Measurements from ENCODE around the gene CFAP46.
A peak's percentile ranks its signal among the peaks of the same experiment; 100 is the strongest.

Gene CFAP46

DNA sequence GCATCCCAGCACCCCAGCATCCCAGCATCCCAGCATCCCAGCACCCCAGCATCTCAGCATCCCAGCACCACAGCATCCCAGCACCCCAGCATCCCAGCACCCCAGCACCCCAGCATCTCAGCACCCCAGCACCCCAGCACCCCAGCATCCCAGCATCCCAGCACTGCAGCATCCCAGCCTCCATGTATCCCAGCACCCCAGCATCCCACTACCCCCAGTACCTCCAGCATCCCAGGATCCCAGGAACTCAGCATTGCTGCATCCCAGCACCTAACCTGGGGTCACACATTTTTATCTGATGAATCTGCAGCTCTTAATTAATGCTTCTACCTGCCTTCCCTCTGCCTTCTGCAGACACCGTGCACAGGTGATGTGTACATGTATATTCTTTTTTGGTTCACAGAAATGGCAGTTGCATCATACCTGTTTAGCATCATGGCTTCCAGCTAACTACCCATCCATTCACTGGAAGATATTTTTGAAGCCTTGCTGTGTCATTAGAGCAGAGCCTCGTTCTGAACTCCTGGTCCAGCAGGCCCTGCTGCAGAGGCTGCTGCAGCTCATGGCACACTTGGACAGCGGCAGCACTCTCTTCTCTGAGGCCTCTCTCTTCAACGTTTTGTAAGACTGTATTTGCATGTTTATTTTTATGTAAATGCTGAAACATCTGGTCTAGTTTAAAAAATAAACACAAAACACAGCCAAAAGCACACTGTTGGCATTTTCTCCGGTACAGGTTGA lies 4.6 kb upstream of the CFAP46 start:
- H3K4me3 ChIP-seq (ENCODE audit: low read length), result no peak overlapping the region
- no peak for TF ChIP-seq ZNF274 (IDR thresholded peaks at IDR 0.05; ENCODE audit: low read depth, low read length)

DNA sequence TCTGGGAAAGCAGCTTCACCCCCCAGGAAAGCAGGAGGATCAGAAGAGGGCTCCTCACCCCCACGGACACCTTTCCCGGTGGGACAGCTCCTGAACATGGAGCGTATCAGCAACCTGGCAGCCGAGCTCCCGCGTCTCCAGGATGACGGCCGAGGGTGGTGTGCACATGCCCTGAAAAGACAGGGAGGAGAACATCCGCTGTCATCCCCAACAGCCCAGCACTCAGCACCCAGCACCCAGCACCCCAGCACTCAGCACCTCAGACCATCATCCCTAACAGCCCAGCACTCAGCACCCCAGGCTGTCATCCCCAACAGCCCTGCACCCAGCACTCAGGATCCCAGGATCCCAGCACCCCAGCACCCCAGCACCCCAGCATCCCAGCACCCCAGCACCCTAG lies 3.9 kb upstream of the CFAP46 start:
- H3K4me3 ChIP-seq (ENCODE audit: low read length), result no peak overlapping the region
- TF ChIP-seq ZNF274 (IDR thresholded peaks at IDR 0.05; ENCODE audit: low read depth, low read length), result no peak

DNA sequence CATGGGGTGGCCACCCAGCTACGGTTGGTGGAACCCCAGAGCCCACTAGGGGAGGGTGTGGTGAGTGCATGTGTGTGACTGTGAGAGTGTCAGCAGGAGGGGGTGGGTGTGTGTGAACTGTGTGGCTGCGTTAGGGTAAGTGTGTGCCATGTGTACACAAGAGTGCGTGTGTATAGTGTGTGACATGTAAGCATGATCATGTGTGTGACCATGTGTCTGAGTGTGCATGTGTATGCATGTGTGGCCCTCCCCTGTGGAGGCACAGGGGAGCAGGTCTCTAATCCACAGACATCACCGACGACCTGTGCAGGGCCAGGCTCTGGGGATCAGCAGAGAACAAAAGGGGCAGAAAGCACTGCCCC lies 3.5 kb upstream of the CFAP46 start:
- no peak overlapping the region for H3K4me3 ChIP-seq (ENCODE audit: low read length)
- TF ChIP-seq ZNF274 (IDR thresholded peaks at IDR 0.05; ENCODE audit: low read depth, low read length), result no peak

DNA sequence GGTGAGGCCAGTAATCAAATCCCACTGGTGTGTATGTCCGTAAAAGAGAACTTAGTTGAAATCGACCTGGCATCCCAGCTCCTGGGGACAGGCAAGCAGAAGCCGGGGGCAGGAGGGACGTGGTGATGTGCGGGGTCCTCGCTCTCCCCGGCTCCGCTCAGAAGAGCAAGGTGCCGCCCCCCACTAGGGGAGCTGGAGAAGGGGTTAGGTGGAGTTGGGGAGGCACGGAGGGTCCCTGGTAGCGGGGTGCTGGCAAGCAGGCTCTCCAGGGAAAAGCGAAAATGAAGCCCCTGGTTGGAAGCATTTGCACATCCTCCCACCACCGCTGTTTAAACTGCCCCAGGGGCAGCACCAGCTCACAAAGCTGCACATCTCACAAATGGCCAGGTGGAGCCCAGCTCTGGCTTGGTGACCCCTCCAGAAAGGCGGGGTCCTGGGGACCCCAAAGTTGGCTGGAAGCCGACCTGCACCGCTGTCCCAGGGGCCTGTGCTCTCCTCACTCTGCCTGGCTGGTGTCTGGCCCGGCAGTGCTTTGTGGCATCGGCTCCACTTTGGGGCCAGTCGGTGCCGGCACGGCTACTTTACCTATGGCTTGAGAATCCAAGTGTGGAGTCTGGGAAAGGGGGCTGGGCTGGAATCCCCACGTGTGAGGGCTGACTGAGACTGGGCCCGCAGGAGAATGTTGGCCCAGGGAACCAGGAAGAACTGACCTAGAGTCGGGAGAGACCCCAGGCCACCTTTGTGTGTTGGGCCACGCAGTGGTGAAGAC lies 2.9 kb upstream of the CFAP46 start:
- no peak for TF ChIP-seq ZNF274 (IDR thresholded peaks at IDR 0.05; ENCODE audit: low read depth, low read length)
- no peak overlapping the region for H3K4me3 ChIP-seq (ENCODE audit: low read length)

DNA sequence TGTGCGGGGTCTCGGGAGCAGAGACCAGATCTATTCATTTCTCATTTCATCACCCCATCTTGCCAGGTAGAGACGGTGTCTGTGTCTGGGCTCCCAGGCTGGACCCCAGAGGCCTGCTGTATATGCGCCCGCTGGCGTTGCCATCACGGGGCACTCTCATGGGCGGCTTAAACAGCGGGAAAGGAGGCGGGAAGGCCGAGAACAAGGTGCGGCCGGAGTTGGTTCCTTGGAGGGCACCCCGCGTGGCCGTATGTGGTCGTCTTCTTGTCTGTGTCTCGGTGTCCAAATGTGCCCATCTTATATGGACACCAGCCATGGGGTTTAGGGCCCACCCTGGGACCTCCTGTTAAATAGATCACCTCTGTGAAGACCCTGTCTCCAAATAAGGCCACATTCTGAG lies 2.1 kb upstream of the CFAP46 start:
- no peak overlapping the region for H3K4me3 ChIP-seq (ENCODE audit: low read length)
- no peak for TF ChIP-seq ZNF274 (IDR thresholded peaks at IDR 0.05; ENCODE audit: low read depth, low read length)

DNA sequence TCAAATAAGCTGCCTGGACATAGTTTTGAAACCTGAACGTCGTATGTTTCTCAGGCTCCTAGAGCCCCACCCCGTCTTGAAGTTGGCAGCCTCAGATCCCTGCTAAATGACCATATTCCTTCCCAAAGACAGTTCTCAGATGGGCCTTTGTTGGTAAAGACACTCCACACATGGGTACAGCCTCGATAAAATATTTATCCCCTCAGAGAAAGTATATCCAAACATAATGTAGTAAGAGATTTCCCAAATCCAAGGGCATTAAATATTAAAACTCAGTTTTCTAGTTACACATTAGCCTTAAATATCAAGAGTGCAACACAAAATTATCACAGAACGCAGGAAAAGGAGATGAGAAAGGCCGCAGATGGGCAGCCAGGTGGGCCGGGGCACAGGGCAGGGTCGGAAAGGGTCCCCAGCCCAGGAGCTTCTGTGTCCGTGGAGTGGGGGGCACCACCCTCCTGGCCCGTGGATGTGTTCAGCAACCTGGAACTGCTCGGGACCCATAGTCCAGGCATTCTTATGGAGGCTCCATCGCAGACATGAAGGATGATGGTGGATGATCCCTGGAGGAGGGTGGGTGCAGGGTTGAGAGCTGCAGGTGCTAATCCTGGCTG lies 1.5 kb upstream of the CFAP46 start:
- TF ChIP-seq ZNF274 (IDR thresholded peaks at IDR 0.05; ENCODE audit: low read depth, low read length), result no peak
- H3K4me3 ChIP-seq (ENCODE audit: low read length), result no peak overlapping the region

DNA sequence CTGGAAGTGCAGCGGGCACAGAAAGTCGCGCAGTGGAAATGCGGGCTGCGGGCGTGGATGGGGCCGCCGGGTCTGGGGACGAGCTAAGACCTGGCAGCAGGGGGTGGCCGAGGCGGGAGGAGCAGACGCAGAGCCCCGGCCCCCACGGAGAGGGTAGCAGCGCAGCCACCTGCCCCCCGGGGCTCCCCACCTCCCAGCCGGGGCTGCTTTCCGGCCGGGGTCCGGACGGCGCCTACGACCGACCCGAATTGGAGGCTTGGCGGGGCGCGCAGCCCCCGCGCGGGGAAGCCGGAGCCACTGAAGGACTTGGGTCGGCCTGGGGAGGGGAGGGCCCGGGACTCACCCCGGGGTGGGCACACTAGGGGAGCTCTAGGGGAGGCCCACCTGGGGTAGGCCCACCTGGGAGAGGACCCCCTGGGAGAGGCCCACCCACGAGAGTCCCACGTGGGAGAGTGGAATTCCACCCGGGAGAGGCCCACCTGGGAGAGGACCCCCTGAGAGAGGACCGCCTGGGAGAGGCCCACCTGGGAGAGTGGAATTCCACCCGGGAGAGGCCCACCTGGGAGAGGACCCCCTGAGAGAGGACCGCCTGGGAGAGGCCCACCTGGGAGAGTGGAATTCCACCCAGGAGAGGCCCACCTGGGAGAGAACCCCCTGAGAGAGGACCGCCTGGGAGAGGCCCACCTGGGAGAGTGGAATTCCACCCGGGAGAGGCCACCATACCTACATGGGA lies 854 bp upstream of the CFAP46 start:
- no peak for TF ChIP-seq ZNF274 (IDR thresholded peaks at IDR 0.05; ENCODE audit: low read depth, low read length)
- peak overlapping the region; percentile 52; the same call in 1 of the 2 replicates for H3K4me3 ChIP-seq (ENCODE audit: low read length)

DNA sequence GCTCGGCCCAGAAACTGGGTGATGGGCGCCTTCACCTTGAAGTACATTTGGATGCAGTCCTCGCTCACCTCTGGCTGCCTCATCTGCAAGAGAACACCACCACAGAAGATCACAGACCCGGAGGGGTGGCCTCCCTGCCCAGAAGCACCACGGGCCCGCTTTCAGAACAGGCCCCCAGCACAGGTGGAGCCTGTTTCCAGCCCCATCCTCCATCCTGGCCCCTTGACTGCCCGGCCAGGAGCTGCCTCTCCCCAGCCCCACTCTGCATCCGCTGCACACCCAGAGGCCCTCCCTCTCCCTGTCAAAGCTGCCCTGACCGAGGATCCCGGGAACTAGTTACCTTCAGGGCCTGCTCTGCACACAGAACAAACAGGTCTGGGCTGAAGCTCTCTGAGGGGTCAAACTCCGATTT lies 724 bp downstream of the CFAP46 start:
- TF ChIP-seq ZNF274 (IDR thresholded peaks at IDR 0.05; ENCODE audit: low read depth, low read length), result no peak
- H3K4me3 ChIP-seq (ENCODE audit: low read length), result peak overlapping the region; percentile 52; the same call in 1 of the 2 replicates

DNA sequence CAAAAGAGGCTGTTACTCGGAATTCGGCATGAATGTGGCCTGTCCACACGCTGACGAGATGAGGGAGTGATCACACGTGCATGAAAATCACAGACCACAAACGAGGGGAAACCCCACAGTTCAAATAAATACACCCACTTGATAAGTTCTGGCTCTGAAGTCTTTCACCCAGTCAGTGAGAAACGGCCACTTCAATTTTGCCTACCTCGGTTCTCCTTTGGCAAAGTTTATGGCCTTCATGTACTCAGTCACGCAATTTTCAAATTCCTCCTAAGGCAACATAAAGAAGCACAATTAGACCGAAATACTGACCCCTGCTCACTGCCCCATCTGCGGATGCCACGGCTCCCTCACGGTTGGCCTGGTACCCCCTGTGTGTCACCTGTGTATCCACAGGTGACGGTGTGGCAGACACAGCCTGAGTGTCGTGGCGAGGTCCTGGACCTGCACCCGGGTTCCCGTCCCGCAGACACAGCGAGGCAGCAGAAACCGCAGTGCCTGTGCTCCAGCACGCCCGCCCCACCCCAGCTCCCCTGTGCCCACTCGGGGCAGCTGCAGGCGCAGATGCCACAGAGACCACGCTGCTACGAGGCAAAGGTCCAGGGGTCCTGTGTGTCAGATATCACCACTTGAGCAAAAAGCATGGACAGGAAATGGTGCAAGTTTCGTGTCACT lies 1.4 kb downstream of the CFAP46 start:
- no peak overlapping the region for H3K4me3 ChIP-seq (ENCODE audit: low read length)

DNA sequence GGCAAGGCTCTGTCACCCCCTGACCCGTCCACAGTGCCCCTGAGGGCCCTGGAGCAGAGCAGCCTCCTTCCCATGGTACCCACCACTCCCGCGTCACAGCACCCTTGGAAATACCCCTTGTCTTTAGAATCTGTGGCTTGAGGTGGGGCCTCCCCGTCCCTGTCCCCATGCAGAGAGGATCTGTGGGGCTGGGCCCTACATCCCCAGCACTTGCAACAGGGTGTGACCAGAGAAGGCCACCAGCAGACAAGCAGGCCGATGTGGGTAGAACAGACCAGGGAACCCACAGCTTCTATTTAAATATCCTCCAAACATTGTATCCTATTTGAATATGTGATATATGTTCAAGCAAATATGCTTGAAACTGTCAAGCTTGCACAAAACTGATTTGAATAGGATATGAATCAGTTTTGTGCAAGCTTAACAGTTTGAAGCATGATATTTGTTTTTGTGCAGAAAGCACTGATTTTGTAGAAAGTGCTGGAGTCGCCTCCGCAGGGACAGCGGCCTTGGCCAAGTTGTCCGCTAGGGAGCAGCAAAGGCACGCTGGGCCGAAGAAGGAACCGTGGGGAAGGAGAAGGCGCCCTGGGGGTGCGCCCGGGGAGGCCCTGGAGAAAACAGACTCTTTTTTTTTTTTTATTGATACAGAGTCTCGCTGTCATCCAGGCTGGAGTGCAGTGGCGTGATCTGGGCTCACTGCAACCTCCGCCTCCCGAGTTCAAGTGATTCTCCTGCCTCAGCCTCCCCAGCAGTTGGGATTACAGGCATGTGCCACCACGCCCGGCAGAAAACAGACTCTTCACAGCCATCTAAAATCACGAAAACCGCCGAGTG lies 2.2 kb downstream of the CFAP46 start:
- TF ChIP-seq ZNF274 (IDR thresholded peaks at IDR 0.05; ENCODE audit: low read depth, low read length), result no peak
- no peak overlapping the region for H3K4me3 ChIP-seq (ENCODE audit: low read length)

More for the DNA sequence above, 1.4 kb downstream of the CFAP46 start:
- no peak for TF ChIP-seq ZNF274 (IDR thresholded peaks at IDR 0.05; ENCODE audit: low read depth, low read length)

DNA sequence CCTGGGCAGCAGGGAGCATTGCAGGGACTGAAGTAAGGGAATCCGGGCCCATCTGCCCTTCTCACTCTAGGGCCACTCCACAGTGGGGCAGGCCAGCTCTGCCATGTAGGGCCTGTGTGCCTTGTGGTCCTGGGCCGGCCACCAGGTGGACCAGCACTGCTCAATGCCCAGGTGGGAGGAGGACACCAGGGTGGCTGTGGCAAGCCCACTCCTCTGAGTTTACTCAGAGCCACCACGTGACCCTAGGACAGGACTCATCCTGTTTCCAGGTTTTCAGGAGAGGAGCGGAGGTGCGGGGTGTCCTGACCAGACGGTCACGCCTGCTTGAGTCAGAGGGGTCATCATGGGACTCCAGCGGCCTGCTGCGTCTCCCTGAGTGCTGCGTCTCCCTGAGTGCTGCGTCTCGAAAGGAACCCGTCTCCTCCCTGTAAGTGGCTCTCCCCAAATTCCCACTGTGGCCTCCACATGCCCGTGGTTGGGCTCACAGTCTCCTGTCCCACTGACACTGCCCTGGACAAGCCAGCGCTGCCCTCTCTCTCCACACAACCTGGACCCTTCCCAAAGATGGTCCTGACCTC lies 2.9 kb downstream of the CFAP46 start:
- no peak overlapping the region for H3K4me3 ChIP-seq (ENCODE audit: low read length)
- TF ChIP-seq ZNF274 (IDR thresholded peaks at IDR 0.05; ENCODE audit: low read depth, low read length), result no peak

DNA sequence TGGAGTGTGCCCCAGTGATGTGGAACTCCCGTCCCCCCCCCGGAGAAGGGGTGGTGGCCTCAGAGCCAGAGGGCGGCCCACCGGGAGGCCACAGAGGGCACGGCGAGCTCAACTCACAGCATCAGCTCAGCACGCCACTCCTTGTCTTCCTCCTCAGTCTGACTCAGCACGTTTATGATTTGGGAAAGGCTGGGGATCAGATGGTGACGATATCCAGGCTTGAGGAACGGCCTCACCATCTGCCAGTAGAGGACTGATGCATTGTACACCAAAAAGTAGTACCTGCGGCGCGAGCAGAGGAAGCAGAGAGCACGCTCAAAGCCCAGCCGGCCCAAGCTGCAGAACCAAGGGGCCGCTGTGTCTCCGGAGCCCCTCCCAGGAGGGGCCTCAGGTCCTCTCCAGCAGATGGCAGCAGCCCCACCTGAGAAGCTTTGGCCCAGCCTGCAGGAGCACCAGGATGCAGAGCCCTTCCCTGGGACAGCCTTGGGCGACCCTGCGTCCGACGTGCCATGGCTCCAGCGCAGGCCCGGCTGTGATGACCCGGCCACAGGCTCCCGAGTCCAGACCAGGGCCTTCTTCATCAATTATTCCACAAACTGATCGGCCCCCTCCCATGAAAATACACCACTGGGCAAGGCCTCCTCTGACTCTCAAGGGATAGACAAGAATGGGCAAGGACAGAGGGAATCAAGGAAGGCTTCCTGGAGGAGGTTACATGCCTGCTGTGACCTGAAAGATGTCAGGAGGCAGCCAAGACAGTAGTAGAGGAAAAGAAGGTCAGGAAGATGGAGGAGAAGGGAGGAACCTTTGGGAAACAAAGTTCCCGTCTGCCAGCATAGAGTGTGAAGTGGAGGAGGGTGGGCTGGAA lies 3.7 kb downstream of the CFAP46 start:
- no peak overlapping the region for H3K4me3 ChIP-seq (ENCODE audit: low read length)
- no peak for TF ChIP-seq ZNF274 (IDR thresholded peaks at IDR 0.05; ENCODE audit: low read depth, low read length)

Data from GM08714 (cell line).